H9 (cell line): ENCODE results near the gene SUMO2. TPM values are rescaled to one million over a fixed set of nuclear protein-coding genes. Genes with fewer than 3 reads are reported as not detected.

Source experiments
- DNase-seq: peaks from one replicate; pipeline ENCODE4 v3.0.0-alpha.2; 2017
- H2AFZ ChIP-seq: one replicate; pipeline ENCODE4 v1.6.1; 2013; ENCODE audit warnings: mild to moderate bottlenecking, low read length, control low read depth, moderate library complexity
- H2AK5ac ChIP-seq: 2 replicates; pipeline ENCODE4 v1.6.1; 2013; ENCODE audit warnings: low read length, control low read depth, mixed read lengths; ENCODE audit not compliant: insufficient read length
- H2BK120ac ChIP-seq: one replicate; pipeline ENCODE4 v1.6.1; 2013; ENCODE audit warnings: low read depth, mild to moderate bottlenecking, low read length, control low read depth, inconsistent platforms; ENCODE audit not compliant: poor library complexity, severe bottlenecking
- H2BK12ac ChIP-seq: 2 replicates; pipeline ENCODE4 v1.6.1; 2013; ENCODE audit warnings: low read length, control low read depth, mixed read lengths, low read depth; ENCODE audit not compliant: insufficient read length
- H2BK15ac ChIP-seq: 2 replicates; pipeline ENCODE4 v1.6.1; 2013; ENCODE audit warnings: low read depth, low read length, control low read depth
- H2BK20ac ChIP-seq: one replicate; pipeline ENCODE4 v1.6.1; 2013; ENCODE audit warnings: low read depth, mild to moderate bottlenecking, low read length, control low read depth, inconsistent platforms; ENCODE audit not compliant: poor library complexity, severe bottlenecking
- H2BK5ac ChIP-seq: 2 replicates; pipeline ENCODE4 v1.6.1; 2013; ENCODE audit warnings: low read length, control low read depth, mixed read lengths; ENCODE audit not compliant: insufficient read length
- H3K14ac ChIP-seq: 2 replicates; pipeline ENCODE4 v1.6.1; 2013; ENCODE audit warnings: low read length, control low read depth; ENCODE audit not compliant: insufficient read depth
- H3K18ac ChIP-seq: 2 replicates; pipeline ENCODE4 v1.6.1; 2013; ENCODE audit warnings: low read depth, mild to moderate bottlenecking, mixed read lengths, low read length, control low read depth; ENCODE audit not compliant: insufficient read length
- H3K23ac ChIP-seq: 2 replicates; pipeline ENCODE4 v1.6.1; 2013; ENCODE audit warnings: low read length, control low read depth, mixed read lengths, low read depth; ENCODE audit not compliant: insufficient read length
- H3K23me2 ChIP-seq: 2 replicates; pipeline ENCODE4 v1.6.1; 2013; ENCODE audit warnings: low read depth, mild to moderate bottlenecking, mixed read lengths, low read length, control low read depth; ENCODE audit not compliant: insufficient read length, poor library complexity, severe bottlenecking
- H3K27ac ChIP-seq: 2 replicates; pipeline ENCODE4 v1.5.1; 2013; ENCODE audit warnings: low read length, control low read depth, mixed read lengths, low read depth; ENCODE audit not compliant: insufficient read length
- H3K27me3 ChIP-seq: 2 replicates; pipeline ENCODE4 v1.6.1; 2013; ENCODE audit warnings: low read length, control low read depth, inconsistent platforms; ENCODE audit not compliant: insufficient read depth
- H3K4ac ChIP-seq: 2 replicates; pipeline ENCODE4 v1.6.1; 2013; ENCODE audit warnings: low read depth, mild to moderate bottlenecking, control low read depth, inconsistent platforms, low read length, moderate library complexity
- H3K4me1 ChIP-seq: 2 replicates; pipeline ENCODE4 v1.6.1; 2013; ENCODE audit warnings: low read length, control low read depth, inconsistent platforms; ENCODE audit not compliant: insufficient read depth
- H3K4me2 ChIP-seq: 2 replicates; pipeline ENCODE4 v1.6.1; 2013; ENCODE audit warnings: low read length, control low read depth, mixed read lengths; ENCODE audit not compliant: insufficient read length, insufficient read depth
- H3K56ac ChIP-seq: 2 replicates; pipeline ENCODE4 v1.6.1; 2013; ENCODE audit warnings: low read depth, mild to moderate bottlenecking, mixed read lengths, low read length, control low read depth; ENCODE audit not compliant: insufficient read length
- H3K79me1 ChIP-seq: 2 replicates; pipeline ENCODE4 v1.6.1; 2013; ENCODE audit warnings: low read depth, mild to moderate bottlenecking, moderate library complexity, low read length, control low read depth, inconsistent platforms; ENCODE audit not compliant: insufficient read depth, poor library complexity, severe bottlenecking
- H3K79me2 ChIP-seq: 2 replicates; pipeline ENCODE4 v1.6.1; 2013; ENCODE audit warnings: low read length, control low read depth, inconsistent platforms; ENCODE audit not compliant: insufficient read depth
- H3K9ac ChIP-seq: 2 replicates; pipeline ENCODE4 v1.6.1; 2013; ENCODE audit warnings: low read length, control low read depth, mixed read lengths; ENCODE audit not compliant: insufficient read length; ENCODE audit errors: extremely low read depth
- H3K9me3 ChIP-seq: one replicate; pipeline ENCODE4 v1.6.1; 2013; ENCODE audit warnings: low read depth, low read length, inconsistent platforms; ENCODE audit not compliant: control insufficient read depth
- H3T11ph ChIP-seq: one replicate; pipeline ENCODE4 v1.6.1; 2013; ENCODE audit warnings: mild to moderate bottlenecking, low read length, control low read depth, inconsistent platforms
- H4K20me1 ChIP-seq: one replicate; pipeline ENCODE4 v1.6.1; 2013; ENCODE audit not compliant: control insufficient read depth, insufficient read length, insufficient read depth
- H4K5ac ChIP-seq: 2 replicates; pipeline ENCODE4 v1.6.1; 2013; ENCODE audit warnings: low read depth, mild to moderate bottlenecking, mixed read lengths, low read length, control low read depth; ENCODE audit not compliant: insufficient read length
- H4K8ac ChIP-seq: replicated peaks from 2 replicates; pipeline ENCODE4 v1.6.1; 2013; ENCODE audit warnings: low read length, control low read depth, mixed read lengths, low read depth; ENCODE audit not compliant: insufficient read length
- H4K91ac ChIP-seq: 2 replicates; pipeline ENCODE4 v1.6.1; 2013; ENCODE audit warnings: low read depth, mild to moderate bottlenecking, moderate library complexity, mixed read lengths, low read length, control low read depth; ENCODE audit not compliant: insufficient read length
- H3K27ac Mint-ChIP-seq, 3 experiments: 2 replicates in 2 of 3; 3 replicates in 1 of 3; pipeline ENCODE4 v1.8.0; 2020 to 2021; ENCODE audit warnings: mixed read lengths in 3 of 3, mild to moderate bottlenecking in 1 of 3, moderate library complexity in 1 of 3
- H3K27me3 Mint-ChIP-seq: 2 replicates; pipeline ENCODE4 v1.8.0; 2021; ENCODE audit warnings: low read depth, mild to moderate bottlenecking, moderate library complexity, mixed read lengths
- H3K36me3 Mint-ChIP-seq, 3 experiments: 2 replicates in 2 of 3; 3 replicates in 1 of 3; pipeline ENCODE4 v1.8.0; 2020 to 2021; ENCODE audit warnings: low read depth in 3 of 3, mixed read lengths in 3 of 3; ENCODE audit not compliant: insufficient read depth in 1 of 3
- H3K4me1 Mint-ChIP-seq, 2 experiments: 2 replicates each; pipeline ENCODE4 v1.8.0; 2020; ENCODE audit warnings: mixed read lengths in 2 of 2
- H3K4me3 Mint-ChIP-seq, 2 experiments: 2 replicates in 1 of 2; 3 replicates in 1 of 2; pipeline ENCODE4 v1.8.0; 2020 to 2021; ENCODE audit warnings: mild to moderate bottlenecking in 2 of 2, mixed read lengths in 2 of 2, moderate library complexity in 1 of 2
- H3K9me3 Mint-ChIP-seq, 2 experiments: 2 replicates in 1 of 2; 3 replicates in 1 of 2; pipeline ENCODE4 v1.8.0; 2020; ENCODE audit warnings: mild to moderate bottlenecking in 2 of 2, mixed read lengths in 2 of 2, moderate library complexity in 1 of 2
- WGBS: extraction: QIAGEN DNeasy Blood & Tissue Kit; methylation state at CpG from one replicate; pipeline ENCODE4 v1.1.7; 2013; ENCODE audit warnings: missing lambda C conversion rate, low lambda C conversion rate, mixed read lengths; ENCODE audit not compliant: insufficient read length; ENCODE audit errors: extremely low coverage; 5-methylcytosine and 5-hydroxymethylcytosine counted together
- total RNA-seq: library from RNA; stranded (reverse); gene quantifications from 2 replicates; pipeline ENCODE4 v1.2.1, GENCODE V29; 2021
- TF ChIP-seq, protein P1 (sequence below): fragments of 200-600 bp; sonication (generic); conservative IDR thresholded peaks from 3 replicates; pipeline ENCODE4 v1.8.0; 2021; ENCODE audit warnings: antibody characterized with exemption, mild to moderate bottlenecking

SUMO2 gene
- total RNA-seq, 1 experiment from 2014 or later = 813 TPM

- no peaks in the 10 kb centered on the region for H3K4me1 ChIP-seq
- Mint-ChIP-seq H3K4me1 (no peaks in the 10 kb centered on the region), H3K36me3 (peaks cover 35 to 79% (median 72%) of the 10 kb centered on the region in 3 experiments), H3K9me3 (no peaks in the 10 kb centered on the region), H3K4me3 (no peak overlapping the region), H3K27ac (no peak overlapping the region), H3K27me3 (no peaks in the 10 kb centered on the region)
- TF ChIP-seq, protein P1, sequence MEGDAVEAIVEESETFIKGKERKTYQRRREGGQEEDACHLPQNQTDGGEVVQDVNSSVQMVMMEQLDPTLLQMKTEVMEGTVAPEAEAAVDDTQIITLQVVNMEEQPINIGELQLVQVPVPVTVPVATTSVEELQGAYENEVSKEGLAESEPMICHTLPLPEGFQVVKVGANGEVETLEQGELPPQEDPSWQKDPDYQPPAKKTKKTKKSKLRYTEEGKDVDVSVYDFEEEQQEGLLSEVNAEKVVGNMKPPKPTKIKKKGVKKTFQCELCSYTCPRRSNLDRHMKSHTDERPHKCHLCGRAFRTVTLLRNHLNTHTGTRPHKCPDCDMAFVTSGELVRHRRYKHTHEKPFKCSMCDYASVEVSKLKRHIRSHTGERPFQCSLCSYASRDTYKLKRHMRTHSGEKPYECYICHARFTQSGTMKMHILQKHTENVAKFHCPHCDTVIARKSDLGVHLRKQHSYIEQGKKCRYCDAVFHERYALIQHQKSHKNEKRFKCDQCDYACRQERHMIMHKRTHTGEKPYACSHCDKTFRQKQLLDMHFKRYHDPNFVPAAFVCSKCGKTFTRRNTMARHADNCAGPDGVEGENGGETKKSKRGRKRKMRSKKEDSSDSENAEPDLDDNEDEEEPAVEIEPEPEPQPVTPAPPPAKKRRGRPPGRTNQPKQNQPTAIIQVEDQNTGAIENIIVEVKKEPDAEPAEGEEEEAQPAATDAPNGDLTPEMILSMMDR = no peak
- H2BK12ac ChIP-seq = no peak overlapping the region
- H2BK120ac ChIP-seq = no peak overlapping the region
- H4K5ac ChIP-seq = no peak overlapping the region
- H3K14ac ChIP-seq = no peak overlapping the region
- no peak overlapping the region for H3K27ac ChIP-seq
- no peaks in the 10 kb centered on the region for H3K79me1 ChIP-seq
- no peak overlapping the region for H3K18ac ChIP-seq
- H3K79me2 ChIP-seq = no peaks in the 10 kb centered on the region
- no peak overlapping the region for H3K56ac ChIP-seq
- no peak overlapping the region for H4K8ac ChIP-seq
- no peak overlapping the region for H2AFZ ChIP-seq
- H4K91ac ChIP-seq = no peak overlapping the region
- H3K9ac ChIP-seq = no peak overlapping the region
- no CpG with 5 or more reads among the region's 14 CpGs for WGBS
- H2BK5ac ChIP-seq = no peak overlapping the region
- no peak overlapping the region for H3K4ac ChIP-seq
- no peak overlapping the region for H2BK20ac ChIP-seq
- H3K23ac ChIP-seq = no peak overlapping the region
- no peaks in the 10 kb centered on the region for H3K23me2 ChIP-seq
- no peak overlapping the region for H2AK5ac ChIP-seq
- no peaks in the 10 kb centered on the region for H4K20me1 ChIP-seq
- no peak overlapping the region for H2BK15ac ChIP-seq
- no peak for DNase-seq
- no peaks in the 10 kb centered on the region for H3K27me3 ChIP-seq
- no peak overlapping the region for H3T11ph ChIP-seq
- H3K4me2 ChIP-seq = no peak overlapping the region
- H3K9me3 ChIP-seq = no peaks in the 10 kb centered on the region
Observed at GRCh38 chr17:75225016-75225415, 42.3 kb upstream of the SUMO2 start.
